GM06990 (cell line): ENCODE results near the gene TIMM17A.

Experiments
- DNase-seq: peaks from one replicate; pipeline ENCODE4 v3.0.0-alpha.2; 2011; ENCODE audit not compliant: insufficient read length; ENCODE audit errors: extremely low read depth
- H3K27me3 ChIP-seq: replicated peaks from 2 replicates; pipeline ENCODE4 v1.6.0; 2011; ENCODE audit warnings: low read length; ENCODE audit not compliant: control insufficient read depth, insufficient read depth
- H3K36me3 ChIP-seq: 2 replicates; pipeline ENCODE4 v1.5.1; 2011; ENCODE audit warnings: low read length; ENCODE audit not compliant: control insufficient read depth, insufficient read depth
- H3K4me3 ChIP-seq: replicated peaks from 2 replicates; pipeline ENCODE4 v1.5.1; 2011; ENCODE audit warnings: low read depth, mild to moderate bottlenecking, control low read depth, low read length
- CTCF ChIP-seq: IDR thresholded peaks from 2 replicates; pipeline ENCODE4 v1.5.1; 2011; ENCODE audit warnings: low read length, control low read depth, mild to moderate bottlenecking, inconsistent platforms; ENCODE audit not compliant: insufficient read depth, poor library complexity, severe bottlenecking

TIMM17A gene

DNA sequence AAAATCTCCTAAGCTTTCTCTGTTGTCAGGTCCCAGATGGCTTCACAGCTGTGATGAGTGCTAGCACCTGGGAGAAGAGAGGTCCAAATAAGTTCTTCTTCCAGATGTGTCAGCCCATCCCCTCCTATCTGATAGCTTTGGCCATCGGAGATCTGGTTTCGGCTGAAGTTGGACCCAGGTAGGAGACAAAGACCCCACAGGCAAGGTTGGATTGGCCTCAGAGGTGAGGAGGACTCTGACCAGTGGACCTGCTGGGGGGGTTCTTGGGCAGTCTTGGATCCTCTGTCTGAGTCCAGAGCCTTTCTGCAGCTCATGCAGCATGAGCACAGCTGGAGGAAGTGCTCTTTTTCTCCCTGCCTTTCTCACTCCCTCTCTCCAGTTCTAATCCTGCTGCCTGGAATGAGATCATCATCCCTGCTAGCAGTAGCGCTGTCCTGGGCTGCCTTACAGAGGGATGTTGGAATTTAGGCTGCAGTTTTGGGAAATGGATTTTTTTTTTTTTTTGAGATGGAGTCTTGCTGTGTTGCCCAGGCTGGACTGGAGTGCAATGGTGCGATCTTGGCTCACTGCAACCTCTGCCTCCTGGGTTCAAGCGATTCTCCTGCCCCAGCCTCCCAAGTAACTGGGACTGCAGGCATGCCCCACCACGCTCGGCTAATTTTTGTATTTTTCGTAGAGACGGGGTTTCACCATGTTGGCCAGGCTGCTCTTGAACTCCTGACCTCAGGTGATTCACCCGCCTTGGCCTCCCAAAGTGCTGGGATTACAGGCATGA, 34.2 kb downstream of the TIMM17A start:
- no peak overlapping the region for H3K4me3 ChIP-seq
- H3K36me3 ChIP-seq: peaks cover 12% of the 10 kb centered on the region
- no peak for DNase-seq
- H3K27me3 ChIP-seq: no peaks in the 10 kb centered on the region
- TF ChIP-seq CTCF: no peak

- no peak for TF ChIP-seq CTCF
- peaks cover 12% of the 10 kb centered on the region for H3K36me3 ChIP-seq
- H3K27me3 ChIP-seq: no peaks in the 10 kb centered on the region
- no peak for DNase-seq
- no peak overlapping the region for H3K4me3 ChIP-seq
These were observed 35.1 kb downstream of the TIMM17A start for GRCh38 chr1:201990427-201990826.

- DNase-seq: no peak
- no peak overlapping the region for H3K4me3 ChIP-seq
- TF ChIP-seq CTCF: peak; percentile 74
- H3K36me3 ChIP-seq: peaks cover 33% of the 10 kb centered on the region
- no peaks in the 10 kb centered on the region for H3K27me3 ChIP-seq
These were observed 44.4 kb downstream of the TIMM17A start for GRCh38 chr1:201999625-202000238.

DNA sequence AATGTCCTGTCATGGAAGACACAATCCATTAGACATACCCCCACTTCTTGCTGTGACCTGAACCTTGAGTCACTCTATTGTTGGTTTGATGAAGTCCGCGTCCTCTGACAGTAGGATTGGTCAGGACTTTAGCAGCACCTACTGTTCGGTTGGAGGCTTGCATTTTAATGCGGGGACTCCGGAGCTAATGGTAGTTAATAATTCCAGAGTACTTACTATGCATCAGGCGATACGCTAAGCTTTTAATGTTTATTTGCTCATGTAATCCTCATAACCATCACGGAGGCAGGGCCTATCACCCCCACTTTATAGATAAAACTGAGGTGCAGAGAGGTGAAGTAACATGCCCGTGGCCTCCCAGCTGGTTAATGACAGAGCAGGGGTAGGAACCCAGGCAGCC, 47.2 kb downstream of the TIMM17A start:
- H3K36me3 ChIP-seq: peaks cover 23% of the 10 kb centered on the region

DNA sequence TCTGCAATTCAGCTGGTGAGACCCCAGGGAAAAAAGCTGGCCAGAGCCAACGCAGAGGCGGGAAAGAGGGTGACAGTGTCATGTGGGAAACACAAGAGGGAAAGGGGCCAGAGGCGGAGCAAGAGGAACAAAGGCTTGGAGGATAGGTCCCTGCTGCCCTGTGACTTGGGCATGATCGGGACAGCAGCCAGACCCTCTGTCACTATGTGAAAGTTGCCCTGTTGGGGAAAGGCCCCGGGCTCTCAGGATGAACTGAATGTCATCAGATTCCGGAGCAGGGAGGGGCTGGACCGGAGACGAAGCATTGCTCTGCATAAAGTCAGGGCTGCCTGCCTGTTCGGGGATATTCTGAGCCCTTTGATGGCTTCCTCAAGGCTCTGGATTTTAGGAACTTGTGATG, 49.4 kb downstream of the TIMM17A start:
- no peak for TF ChIP-seq CTCF
- H3K27me3 ChIP-seq: no peaks in the 10 kb centered on the region
- DNase-seq: no peak
- H3K36me3 ChIP-seq: peaks cover 23% of the 10 kb centered on the region
- no peak overlapping the region for H3K4me3 ChIP-seq

More for the DNA sequence above, 47.2 kb downstream of the TIMM17A start:
- no peak for DNase-seq
- Histone ChIP-seq H3K27me3 (no peaks in the 10 kb centered on the region), H3K4me3 (no peak overlapping the region)
- no peak for TF ChIP-seq CTCF
